Measurements from ENCODE around the gene ALDH3A1.

DNA sequence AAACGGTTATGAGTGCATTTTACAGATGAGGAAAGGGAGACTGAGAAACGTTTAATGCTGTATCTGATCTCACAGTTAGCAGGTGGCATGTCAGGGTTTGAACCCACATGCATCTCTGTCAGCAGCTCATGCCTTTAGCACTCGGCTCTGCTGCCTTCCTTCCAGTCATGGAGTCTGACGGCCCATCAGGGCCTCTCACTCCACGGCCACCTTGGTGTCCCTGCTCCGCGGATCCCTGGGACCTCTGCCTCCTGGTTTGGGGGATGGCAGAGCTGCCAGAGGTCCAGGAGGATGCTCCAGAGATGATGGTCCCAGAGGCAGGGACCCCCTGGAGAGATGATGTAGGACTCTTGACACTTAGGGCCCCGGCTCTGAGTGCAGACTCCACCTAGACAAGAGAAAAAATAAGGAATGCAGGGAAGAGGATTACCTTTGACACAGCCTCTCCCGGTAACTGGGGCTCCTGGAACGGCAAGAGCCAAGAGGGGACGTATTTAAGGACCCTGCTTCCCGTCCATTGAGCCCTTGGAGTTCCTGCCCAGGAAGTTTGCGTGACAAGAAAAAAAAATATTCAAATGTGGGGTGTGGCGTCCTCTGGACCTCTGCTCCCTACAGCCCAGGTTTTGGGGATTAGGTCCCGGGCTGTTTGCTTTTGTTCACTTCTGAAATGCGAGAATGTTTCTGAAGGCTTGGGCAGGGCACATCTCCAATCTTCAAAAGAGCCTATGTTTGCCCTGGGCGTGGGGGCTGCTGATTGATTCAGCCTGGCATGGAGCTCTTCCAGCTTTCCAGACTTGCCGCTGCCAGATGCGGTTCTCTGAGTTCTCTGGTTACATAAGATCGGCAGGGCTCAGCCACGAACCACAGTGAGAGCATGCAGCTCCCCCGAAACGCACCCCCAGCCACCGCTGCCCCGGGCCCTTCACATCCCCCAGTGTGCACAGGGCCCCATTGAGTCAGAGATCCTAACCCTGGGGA, at the start of gene ALDH3A1:
- TF ChIP-seq, protein P1, sequence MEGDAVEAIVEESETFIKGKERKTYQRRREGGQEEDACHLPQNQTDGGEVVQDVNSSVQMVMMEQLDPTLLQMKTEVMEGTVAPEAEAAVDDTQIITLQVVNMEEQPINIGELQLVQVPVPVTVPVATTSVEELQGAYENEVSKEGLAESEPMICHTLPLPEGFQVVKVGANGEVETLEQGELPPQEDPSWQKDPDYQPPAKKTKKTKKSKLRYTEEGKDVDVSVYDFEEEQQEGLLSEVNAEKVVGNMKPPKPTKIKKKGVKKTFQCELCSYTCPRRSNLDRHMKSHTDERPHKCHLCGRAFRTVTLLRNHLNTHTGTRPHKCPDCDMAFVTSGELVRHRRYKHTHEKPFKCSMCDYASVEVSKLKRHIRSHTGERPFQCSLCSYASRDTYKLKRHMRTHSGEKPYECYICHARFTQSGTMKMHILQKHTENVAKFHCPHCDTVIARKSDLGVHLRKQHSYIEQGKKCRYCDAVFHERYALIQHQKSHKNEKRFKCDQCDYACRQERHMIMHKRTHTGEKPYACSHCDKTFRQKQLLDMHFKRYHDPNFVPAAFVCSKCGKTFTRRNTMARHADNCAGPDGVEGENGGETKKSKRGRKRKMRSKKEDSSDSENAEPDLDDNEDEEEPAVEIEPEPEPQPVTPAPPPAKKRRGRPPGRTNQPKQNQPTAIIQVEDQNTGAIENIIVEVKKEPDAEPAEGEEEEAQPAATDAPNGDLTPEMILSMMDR (IDR thresholded peaks at IDR 0.05; ENCODE audit: low read depth, low read length) = no peak
- TF ChIP-seq POLR2A (IDR thresholded peaks at IDR 0.05; ENCODE audit: extremely low read depth, insufficient read length) = no peak
- TF ChIP-seq, protein P2, sequence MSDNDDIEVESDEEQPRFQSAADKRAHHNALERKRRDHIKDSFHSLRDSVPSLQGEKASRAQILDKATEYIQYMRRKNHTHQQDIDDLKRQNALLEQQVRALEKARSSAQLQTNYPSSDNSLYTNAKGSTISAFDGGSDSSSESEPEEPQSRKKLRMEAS (IDR thresholded peaks at IDR 0.05; ENCODE audit: low read depth, low read length) = no peak

All from NB4 (cell line).